NCI-H2029 (cell line): ENCODE measurements around the gene PTPRU.

Source experiments
- DNase-seq: peaks from one replicate; lab custom pipeline; 2025; lab: John Stamatoyannopoulos, UW

Gene PTPRU

DNA sequence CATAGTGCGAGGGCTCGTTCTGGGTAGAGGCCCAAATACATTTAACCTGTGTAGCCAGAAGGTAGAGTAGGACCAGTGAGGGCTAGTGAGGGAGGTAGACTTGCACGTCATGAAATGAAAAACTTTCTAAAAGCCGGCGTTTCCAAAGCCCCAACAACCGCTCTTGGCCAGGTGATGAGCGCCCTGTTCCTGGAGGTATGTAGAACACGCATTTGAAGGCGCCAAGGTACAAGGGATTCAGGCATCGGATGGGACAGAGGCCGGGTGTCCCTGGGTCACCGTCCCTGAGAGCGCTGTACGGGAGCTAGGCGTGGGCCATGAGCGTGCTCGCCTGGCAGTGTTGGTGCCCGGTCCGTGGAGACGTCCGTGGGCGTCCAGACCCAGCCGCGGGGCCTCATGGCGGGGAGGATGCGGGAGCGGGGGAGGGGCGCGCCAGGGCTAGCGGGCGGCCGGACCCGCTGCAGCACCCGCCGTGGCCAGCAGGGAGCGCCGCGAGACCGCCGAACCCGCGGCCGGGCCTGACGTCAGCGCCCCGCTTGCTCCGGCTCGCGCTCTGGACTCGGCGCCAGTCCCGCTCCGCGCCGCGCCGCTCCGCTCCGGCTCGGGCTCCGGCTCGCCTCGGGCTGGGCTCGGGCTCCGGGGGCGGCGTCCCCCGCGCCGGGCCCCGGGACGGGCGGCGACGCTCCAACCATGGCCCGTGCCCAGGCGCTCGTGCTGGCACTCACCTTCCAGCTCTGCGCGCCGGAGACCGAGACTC lies at the start of gene PTPRU:
Gene PTPRU, plus strand, starts transcription at position 568 of the 757 bp plus-strand sequence. Its CDS starts 123 bp downstream, at position 691.
- DNase-seq, result peak; percentile 67

- DNase-seq, result no peak
Observed at GRCh38 chr1:29186707-29187106, 49.6 kb upstream of the PTPRU start.

DNA sequence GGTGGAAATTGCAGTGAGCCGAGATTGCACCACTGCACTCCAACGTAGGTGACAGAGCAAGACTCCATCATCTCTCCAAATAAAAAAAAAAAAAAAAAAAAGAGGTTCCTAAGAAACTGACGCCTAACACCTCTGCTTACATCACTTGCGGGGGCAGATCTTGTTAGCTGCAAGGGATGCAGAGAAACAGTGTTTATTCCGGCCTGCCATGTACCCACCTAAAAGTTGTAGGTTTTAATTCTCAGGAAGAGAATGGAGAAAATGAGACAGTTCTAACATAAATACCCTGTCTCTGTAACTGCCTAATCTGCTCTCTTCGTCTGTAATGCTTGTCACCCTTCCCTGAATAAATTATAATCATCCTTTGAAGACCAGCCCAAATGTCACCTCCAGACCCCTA lies 45.6 kb upstream of the PTPRU start:
- no peak for DNase-seq

DNA sequence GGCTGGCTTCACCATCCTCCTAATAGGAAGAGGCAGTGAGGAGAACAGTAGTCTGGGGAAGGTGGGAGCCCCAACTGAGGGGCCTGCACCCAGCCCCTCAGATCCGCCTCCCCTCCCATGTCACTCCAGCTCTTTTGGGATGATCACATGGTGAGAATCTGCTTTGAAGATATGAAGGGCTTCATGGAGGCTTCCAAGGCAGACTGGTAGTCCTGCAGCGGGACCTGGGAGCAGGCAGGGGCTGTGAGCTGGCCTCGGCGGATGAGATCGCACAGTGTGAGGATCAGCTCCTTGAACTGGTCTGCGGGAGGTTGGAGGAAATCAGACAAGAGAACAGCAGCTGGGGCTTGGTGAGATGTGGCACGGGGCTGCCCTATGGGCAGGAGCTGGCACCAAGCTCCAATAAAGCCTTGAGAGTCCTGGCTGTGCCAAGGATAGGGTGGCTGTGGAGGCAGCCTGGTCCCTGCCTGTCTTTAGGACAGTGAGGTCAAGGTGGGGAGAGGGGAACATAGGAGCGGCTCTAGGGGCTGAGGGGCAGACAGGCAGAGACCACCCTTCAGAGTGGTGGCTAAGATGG lies 42.4 kb upstream of the PTPRU start:
- no peak for DNase-seq

DNA sequence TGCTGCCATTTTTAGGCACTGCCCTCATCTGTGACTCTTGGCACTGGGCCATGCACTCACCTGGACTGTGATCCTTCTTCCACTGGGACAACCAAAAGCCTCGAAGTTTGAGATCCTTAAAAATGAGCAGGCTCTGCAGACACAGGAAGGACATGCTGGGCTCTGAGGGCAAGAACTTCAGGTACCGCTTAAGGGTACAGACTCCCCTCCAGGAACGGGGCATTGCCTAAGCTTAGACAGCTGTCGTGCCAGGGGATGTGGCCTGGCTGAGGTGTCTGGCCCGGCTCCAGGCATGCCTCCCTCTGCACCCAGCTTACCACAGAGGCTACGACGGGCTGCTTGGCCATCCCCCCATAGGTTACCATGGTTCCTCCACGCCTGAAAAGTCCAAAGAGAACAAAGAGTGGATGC lies 40.4 kb upstream of the PTPRU start:
- DNase-seq, result peak; percentile 49

- no peak for DNase-seq
Observed at GRCh38 chr1:29196863-29197589, 39.3 kb upstream of the PTPRU start.

GRCh38 chr1:29197590-29197924 lies 38.8 kb upstream of the PTPRU start:
- peak; percentile 46 for DNase-seq

DNA sequence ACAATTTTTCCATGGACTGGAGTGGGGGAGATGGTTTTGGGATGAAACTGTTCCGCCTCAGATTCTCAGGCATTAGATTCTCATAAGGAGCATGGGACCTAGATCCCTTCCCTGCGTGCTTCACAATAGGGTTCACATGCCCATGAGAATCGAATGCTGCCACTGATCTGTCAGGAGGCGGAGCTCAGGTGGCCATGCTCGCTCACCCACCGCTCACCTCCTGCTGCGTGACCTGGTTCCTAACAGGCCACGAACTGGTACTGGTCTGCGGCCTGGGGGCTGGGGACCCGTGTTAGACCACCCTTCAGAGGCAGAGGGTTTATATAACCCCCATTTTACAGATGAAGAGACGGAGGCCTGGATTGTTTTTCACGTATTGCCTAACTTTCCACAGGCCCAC lies 38.3 kb upstream of the PTPRU start:
- no peak for DNase-seq

- no peak for DNase-seq
Observed at GRCh38 chr1:29200906-29201594, 35.3 kb upstream of the PTPRU start.

GRCh38 chr1:29201595-29202051 lies 34.7 kb upstream of the PTPRU start:
- no peak for DNase-seq

GRCh38 chr1:29202053-29202452 lies 34.3 kb upstream of the PTPRU start:
- DNase-seq, result no peak

- peak; percentile 86 for DNase-seq
Observed at GRCh38 chr1:29202584-29203340, 33.6 kb upstream of the PTPRU start.

GRCh38 chr1:29208442-29208841 lies 27.9 kb upstream of the PTPRU start:
- DNase-seq, result no peak

DNA sequence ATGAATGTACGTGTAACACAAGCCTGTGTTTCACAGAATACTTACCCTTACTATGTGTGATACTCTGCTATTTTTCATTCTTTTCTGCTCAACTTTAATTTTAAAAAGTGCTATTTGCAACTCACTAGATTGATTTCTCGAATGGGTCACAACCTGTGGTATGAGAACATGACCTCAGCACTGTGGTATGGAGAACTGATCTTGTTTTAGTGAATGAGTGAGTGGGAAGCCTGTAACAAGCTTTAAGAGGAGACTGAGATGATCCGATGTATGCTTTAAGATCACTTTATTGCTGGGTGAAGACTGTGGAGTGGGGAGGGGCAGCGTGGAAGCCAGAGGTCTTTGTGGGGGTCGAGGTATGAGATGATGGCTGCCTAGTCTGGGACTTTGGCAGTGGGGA lies 27.1 kb upstream of the PTPRU start:
- no peak for DNase-seq

DNA sequence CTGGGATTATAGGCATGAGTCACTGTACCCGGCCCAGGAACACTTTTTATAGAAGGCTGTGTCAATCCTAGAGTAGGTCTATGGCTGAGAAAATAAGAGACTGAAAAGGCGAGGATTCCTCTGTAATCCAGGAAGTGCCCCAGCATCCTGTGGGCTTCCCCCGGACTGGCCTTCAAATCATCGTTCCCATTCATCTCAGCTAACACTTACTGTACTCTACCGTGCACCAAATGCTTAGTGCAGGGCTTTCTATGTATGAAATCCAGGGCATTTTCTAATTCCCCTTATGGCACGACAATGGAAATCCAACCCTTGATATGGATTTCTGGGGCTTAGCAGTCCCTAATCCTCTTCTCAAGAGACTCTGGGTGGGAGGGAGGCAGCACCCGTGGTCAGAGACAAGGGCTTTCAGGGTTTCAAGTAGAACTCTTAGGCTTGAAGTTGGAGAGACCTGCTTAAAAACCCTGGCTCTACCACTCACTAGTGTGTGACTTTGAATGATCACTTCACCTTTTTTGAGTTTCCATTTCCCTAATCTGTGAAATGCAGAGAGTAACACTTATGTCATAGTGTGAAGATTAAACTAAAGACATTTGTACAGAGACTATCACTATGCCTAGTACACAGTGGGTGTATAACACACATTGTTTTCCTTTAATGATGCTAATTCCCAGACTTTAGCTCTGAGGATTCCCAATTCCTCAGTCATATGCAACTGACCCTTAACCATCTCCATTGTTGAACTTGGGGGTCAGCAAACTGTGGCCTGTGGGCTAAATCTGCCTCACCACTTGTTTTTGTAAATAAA lies 25.8 kb upstream of the PTPRU start:
- DNase-seq, result no peak

DNA sequence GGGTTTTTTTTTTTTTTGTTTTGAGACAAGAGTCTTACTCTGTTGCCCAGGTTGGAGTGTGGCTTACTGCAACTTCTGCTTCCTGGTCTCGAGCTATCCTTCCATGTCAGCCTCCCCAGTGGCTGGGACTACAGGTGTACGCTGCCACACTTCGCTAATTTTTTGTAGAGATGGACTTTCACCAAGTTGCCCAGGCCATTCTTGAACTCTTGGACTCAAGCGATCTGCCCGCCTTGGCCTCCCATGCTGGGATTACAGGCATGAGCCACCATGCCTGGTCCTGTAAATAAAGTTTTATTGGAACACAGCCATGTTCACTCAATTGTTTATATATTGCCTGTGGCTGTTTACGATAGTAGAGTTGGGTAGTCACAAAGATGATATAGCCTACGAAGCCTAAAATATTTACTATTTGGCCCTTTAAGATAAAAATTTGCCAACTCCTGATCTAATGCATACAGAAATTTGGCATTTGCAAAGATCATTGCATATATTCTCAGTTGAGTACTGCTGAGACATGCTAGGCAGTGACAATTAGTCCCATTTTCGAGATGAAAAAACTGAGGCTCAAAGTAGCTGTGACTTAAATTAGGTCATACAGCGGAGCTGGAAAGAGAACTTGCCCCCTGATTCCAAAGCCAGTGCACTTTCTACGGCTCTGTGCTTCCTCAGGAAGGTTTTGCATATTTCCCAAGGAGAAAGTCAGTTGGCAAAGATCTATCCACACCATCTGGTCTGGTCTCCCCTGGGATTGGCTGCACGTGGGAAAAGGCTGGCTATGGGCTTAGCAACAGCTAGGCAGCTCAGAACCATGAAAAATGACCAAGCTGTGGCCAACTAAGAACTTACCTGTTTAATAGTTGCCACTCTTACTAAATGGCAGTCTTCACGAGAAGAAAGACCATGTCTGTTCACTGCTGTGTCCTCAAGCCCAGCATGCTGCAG lies 25.0 kb upstream of the PTPRU start:
- no peak for DNase-seq

- peak; percentile 62 for DNase-seq
Observed at GRCh38 chr1:29213055-29213454, 23.3 kb upstream of the PTPRU start.

DNA sequence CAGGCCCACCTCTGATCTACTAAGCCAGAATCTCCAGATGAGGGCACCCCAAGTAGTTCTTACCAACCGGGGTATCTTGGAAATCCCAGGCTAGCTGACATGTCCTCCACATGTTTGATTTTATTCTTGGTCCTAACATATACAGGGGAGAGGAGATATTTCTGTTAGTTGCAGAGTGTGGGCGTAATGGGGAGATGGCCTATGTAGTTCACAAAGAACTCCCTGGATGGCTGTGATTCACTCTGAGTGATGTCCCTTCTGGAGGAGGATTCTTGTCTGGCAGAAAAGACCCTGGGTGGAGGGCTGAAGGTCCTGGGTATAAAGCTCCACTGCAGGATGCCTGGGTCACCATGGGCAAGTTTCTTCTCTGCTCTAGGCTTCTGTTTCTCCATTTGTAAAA lies 18.7 kb upstream of the PTPRU start:
- DNase-seq, result no peak

DNA sequence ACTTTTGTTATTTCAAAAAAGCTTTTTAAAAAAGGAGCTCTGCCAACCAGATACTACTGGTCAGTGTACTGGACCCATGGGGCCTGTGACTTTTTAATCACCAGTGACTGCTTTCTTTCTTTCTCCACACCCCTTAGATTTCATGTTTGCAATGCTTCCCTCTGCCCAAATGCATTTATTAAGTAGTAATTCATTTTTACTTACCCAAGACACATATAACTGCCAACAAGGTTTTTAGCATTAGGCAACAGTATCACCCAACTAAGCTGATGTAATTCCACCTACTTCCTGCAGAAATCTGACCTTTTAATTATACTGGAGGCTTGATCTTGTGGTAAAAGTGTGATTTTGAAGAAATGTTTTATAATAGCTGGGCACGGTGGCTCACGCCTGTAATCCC lies 18.1 kb upstream of the PTPRU start:
- no peak for DNase-seq

- no peak for DNase-seq
Observed at GRCh38 chr1:29221296-29221695, 15.0 kb upstream of the PTPRU start.
